NOMO-1 treated with DMSO at 0.1 percent for 48 hours (cell line): ENCODE data around the gene BATF.
"Not testable (repeated sequence)": the region's sequence is repeated elsewhere in the genome, so short reads cannot be mapped to it uniquely, and the experiment has no call there.

Source experiments
- DNase-seq: peaks from one replicate; lab custom pipeline; 2025; ENCODE audit not compliant: unreplicated experiment; lab: John Stamatoyannopoulos, UW

The BATF gene, protein sequence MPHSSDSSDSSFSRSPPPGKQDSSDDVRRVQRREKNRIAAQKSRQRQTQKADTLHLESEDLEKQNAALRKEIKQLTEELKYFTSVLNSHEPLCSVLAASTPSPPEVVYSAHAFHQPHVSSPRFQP

GRCh38 chr14:75522224-75522982 lies at the start of gene BATF:
Gene BATF, plus strand, starts transcription at chr14:75522469. Its CDS starts 214 bp downstream, at chr14:75522683.
- peak; percentile 61 for DNase-seq

DNA sequence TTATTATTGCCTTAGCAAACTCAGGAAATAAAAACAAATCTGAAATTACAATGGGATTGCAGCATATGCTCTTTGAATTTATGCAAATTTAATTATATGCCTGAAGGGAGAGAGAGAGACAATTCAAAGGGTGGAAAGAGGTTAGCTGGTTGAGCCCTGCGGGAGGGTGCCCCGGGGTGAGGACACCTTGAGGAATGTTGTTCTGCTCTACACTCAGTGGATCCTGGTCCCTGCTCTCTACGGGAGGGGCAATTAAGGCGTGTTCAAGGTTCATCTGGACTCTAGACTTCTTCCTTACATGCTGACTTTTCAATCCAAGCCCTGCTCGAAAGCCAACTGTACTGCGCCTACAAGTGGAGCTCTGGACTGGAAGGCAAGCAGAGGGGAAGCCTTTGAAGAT lies 48.1 kb upstream of the BATF start:
- not testable (repeated sequence) for DNase-seq

DNA sequence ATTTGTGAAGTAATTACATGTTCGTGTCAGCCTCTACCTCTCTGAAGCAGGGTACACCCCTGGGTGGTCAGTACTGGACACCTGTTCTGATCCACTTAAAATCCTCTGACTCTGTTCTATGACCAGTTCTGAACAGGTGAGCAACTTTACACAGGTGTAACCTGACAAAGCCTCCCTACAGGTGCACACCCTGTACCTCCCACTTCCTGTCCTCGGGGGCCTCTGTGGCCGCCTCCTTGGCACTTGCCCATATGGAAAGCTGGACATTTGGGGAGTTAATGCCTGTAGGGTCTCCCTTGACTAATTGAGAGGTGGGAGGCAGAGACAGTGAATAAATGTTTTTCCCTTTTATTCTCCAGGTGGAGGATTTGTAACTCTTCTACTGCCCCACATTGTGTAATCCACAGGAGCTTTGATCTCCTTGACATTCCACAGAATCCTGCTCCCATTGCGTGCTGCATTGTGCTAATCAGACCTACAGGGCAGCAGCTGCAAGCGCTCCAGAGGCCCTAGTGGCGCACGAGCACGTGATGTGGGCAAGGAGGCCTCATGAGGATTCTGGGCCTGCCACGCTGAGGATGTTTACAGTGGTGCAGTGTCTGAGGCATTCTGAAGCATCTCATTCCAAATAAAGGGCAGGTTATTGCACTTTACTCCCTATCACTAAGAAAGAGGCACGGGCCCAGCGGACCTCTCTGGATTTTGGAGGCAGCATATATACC lies 45.8 kb upstream of the BATF start:
- no peak for DNase-seq

- DNase-seq = no peak
These were observed 44.4 kb upstream of the BATF start for GRCh38 chr14:75477881-75478280.

DNA sequence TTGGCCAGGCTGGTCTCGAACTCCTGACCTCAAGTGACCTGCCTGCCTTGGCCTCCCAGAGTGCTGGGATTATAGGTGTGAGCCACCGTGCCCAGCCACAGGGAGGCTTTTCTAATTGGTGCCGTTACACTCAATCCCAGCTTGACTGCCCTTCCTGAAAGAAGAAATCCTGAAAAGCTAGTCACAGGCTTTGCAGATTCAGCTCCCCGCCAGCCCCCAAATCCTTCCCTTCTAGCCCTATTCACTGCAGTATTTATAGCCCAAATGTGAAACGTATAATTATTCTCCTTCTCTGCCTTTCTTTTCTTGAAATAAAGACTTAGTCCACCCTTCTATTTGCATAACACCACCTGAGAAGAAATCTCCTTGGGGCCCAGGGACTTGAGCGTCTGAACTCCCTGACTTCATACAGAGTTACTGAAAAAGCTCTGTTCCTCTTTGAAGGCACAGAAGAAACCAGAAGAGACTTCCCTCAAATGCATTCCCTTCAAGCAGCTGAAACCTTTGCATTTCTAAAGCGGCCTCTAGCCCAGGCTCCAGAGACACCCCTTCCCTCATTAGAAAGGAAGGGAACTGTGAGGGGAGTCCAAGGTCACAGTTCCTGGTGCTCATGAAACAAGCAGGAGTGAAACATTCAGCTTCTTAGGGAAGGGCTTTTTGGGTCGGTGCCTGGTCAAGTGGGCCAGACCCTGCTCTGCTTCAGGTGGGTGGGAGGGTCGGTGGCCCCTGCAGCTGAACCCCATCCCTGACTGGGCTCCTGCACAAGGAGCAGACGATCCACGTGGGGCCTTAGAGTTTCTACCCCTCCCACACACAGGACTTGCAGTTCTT lies 42.3 kb upstream of the BATF start:
- DNase-seq = peak; percentile 56

GRCh38 chr14:75482366-75482765 lies 39.9 kb upstream of the BATF start:
- DNase-seq = no peak

DNA sequence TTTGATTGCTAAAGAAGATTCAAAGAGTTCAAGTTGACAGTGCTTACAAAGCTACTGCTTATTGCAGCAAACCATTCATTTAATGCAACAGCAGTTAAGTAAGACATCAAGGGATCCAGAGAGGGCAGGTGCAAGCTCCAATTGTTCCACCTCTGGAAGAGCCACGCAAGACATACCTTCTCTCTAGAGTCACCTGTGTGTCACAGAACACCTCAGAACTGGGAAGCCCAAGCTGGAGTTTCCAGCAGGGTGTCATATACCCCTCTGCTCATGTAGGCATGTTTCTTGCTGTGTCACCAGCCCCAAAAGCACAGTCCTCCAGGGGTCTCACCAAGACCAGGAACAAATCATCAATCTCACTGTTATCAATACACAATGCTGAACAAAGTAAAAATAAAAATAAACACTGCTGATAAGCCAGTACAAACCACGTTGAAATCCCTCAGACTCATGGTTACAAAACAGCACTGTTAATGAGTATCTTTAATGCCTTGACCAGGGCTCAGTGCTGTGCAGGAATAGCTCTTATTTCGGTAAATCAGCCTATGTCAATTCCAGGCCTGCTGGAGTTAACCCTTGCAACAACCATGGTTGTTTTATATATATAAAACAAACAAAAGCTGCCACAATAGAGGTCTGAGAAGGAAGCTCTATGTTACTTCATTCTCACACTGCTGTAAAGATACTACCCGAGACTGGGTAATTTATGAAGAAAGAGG lies 37.4 kb upstream of the BATF start:
- no peak for DNase-seq

DNA sequence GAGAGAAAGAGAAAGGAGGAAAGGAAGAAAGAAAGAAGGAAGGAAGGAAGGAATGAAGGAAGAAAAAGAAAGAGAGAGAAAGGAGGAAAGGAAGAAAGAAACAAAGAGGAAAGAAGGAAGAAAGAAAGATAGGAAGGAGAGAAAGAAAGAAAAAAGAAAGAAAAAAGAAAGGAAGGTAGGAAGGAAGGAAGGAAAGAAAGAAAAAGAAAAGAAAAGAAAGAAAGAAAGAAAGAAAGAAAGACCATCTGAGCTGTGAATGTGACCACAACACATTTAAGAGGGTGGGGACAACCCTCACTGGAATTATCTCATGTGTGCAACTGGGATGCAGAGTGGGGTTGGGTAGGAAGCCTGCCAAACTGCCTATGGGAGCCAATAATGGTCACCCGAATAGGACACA lies 36.0 kb upstream of the BATF start:
- no peak for DNase-seq

DNA sequence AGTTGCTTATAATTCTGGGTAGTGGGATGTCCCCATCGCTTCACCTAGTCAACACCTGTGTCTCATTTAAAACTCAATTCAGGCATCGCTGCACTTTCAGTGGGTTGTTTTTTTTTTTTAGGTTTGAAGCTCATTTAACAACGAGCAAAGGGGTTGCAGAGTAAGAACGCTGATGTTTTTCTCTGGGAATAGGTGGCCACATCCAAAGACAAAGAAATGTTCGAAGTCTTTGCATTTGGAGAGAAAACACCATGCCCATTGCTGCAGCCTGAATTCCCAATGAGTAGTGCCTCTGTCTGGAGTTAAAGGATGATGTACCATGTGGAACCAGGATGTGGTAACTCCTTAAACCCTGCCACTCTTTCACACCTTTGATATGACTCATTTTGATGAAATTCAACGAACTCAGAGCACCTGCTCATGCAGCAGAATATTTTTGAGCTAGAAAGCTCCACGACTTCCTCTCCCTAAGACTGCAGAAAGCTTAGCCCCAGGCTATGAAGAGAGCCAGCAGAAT lies 35.1 kb upstream of the BATF start:
- no peak for DNase-seq

DNA sequence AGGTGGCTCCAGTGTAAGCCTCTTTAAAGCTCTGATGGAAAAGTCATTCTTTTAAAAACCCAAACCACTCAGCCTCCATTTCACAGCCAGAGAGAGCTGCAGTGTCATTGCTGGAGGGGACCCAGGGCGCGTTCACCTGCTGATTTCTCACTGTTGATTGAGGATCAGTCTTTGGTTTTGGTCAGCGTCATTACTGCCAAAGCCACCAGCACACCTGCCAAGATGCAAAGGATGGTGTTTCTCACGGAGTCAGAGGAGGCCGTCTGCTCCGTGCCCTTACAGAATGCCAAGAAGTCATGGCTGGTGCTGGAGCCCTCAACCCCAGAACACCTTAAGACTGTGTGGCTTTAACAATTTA lies 32.8 kb upstream of the BATF start:
- no peak for DNase-seq

GRCh38 chr14:75491376-75491978 lies 30.8 kb upstream of the BATF start:
- no peak for DNase-seq

- no peak for DNase-seq
These were observed 29.3 kb upstream of the BATF start for GRCh38 chr14:75492832-75493591.

DNA sequence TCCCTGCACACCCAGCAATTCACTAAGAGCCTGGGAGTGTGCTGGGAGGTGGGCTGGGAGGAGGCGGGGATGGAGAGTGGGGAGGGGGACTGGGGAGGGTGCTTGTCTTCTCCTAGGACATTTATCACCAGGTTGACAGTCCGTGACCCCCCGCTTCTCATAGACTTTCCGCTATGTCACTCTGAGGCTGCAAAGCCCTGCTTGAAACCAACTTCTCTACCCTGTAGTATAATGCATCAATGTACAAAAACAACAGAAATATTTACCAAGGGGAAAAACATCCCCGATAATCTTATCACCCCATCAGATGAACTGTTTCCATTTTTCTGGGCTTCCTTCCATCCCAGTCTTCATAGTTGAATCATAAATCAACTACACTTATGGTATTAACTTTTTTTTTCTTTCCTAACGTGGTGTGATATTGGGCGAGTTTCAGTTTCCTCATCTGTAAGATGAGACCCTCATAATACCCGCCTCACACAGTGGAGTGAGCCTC lies 28.6 kb upstream of the BATF start:
- DNase-seq = no peak

- no peak for DNase-seq
These were observed 27.4 kb upstream of the BATF start for GRCh38 chr14:75494896-75495295.

DNA sequence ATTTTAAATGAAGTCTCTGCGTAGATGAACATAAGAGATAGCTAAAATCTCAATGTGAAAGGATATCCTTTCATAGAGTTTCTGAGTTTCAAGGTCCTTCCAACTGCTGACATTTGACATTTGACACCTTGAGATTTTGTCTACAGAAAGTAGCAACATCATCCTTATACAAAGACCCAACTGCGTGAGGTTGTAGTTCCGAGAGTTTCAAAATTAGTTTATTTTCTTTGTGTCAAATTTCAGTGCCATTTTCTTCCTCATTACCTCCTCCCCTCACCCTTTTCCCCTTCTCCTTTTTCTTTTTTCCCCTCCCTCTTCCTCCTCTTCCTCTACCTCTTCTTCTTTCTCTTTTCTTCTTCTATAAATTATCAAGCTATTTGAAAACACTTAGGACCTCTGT lies 26.9 kb upstream of the BATF start:
- no peak for DNase-seq

- DNase-seq = no peak
These were observed 26.4 kb upstream of the BATF start for GRCh38 chr14:75495882-75496281.

DNA sequence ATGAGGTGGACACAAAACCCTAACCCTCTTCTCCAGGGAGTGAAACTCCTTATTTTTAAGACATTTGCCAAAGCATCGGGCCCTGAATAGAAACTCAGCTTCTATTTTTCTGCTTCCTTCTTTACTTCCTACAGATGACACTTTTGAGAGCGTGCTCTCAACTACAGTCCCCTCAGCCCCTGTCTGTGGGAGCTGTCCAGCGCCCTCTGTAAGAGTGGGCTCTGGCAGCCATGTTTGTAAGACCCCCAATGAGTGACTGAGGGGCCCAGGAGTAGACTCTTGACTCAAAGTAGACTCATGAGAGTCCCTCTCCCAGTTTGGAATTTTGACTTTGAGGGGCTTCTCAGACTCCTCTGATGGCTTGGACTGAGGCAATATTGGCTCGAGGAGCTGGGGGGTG lies 25.5 kb upstream of the BATF start:
- no peak for DNase-seq

DNA sequence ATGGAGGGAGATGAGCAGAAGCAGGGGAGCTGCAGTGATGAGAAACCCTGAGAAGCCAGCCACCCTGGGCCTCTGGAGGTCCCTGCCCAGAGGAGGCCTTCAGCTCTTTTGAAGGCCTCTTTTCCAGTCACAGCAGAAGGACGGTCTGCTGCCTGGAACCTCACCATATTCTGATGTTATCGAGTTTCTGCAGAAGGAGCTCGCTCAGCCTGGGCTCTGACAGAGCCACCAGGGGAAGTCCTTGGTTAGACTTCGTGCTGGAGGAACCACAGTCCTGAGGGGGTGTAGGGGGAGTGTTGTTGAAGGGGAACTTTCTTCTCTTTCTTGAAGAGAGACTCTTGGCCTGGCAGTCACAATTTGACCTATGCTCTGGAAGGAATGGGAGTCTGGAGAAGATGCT lies 25.1 kb upstream of the BATF start:
- peak; percentile 13 for DNase-seq

DNA sequence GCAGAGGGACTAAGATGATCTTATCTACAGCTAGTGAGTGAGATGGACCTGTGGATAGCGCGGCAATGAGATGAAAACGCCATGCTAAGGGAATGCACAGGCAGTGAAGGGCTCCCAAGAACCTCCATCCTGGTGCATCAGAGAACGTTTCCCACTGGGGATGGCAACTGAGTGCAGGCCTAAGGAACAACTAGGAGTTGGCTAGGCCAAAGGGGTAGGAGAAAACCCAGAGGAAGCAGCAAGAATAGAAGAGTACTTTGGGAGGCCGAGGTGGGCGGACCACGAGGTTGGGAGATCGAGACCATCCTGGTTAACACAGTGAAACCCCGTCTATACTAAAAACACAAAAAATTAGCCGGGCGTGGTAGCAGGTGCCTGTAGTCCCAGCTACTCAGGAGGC lies 24.6 kb upstream of the BATF start:
- DNase-seq = no peak
